HT1080 (cell line): ENCODE results near the gene SNX21. TPM values are rescaled to one million over a fixed set of nuclear protein-coding genes. Genes with fewer than 3 reads are reported as not detected.

Experiments used
- DNase-seq: peaks from one replicate; pipeline ENCODE4 v3.0.0-alpha.2; 2015; ENCODE audit warnings: low read depth
- total RNA-seq: library from RNA; depleted of rRNA; stranded (reverse); fragments of >200 nt; shearing (Covaris generic); gene quantifications from 2 replicates; pipeline ENCODE4 v1.2.3, GENCODE V29; 2014; rRNA removed

SNX21 gene
- total RNA-seq, 1 experiment from 2014 or later, result 39.6 TPM

DNA sequence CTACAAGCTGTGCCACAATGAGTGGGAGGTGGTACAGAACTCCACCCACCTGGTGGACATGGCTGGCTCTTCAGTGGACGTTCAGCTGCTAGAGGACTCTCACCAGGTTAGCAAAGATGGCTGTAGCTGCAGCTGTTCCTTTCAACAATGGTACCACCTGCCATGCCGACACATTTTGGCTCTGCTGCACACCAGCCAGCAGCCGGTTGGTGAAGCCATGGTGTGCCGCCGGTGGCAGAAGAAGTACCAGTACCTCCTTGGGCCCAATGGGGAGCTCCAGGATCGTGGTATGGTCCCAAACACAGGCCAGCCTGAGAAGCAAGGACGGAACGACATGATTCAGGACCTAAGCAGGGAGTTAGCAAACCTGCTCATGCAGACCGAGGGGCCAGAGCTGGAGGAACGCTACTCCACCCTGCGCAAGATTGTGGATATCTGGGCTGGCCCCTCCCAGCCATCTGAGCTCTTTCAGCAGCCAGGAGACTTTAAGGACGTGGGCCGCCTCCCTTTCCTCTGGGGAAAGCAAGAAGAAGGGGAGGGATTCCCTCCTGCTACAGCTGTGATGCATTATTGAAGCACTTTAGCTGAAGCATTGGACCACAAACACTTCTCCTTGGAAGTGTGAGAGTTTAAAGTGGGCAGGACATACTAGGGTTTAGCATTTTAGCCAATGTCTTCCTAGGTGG, 44.6 kb downstream of the SNX21 start:
- DNase-seq, result no peak

DNA sequence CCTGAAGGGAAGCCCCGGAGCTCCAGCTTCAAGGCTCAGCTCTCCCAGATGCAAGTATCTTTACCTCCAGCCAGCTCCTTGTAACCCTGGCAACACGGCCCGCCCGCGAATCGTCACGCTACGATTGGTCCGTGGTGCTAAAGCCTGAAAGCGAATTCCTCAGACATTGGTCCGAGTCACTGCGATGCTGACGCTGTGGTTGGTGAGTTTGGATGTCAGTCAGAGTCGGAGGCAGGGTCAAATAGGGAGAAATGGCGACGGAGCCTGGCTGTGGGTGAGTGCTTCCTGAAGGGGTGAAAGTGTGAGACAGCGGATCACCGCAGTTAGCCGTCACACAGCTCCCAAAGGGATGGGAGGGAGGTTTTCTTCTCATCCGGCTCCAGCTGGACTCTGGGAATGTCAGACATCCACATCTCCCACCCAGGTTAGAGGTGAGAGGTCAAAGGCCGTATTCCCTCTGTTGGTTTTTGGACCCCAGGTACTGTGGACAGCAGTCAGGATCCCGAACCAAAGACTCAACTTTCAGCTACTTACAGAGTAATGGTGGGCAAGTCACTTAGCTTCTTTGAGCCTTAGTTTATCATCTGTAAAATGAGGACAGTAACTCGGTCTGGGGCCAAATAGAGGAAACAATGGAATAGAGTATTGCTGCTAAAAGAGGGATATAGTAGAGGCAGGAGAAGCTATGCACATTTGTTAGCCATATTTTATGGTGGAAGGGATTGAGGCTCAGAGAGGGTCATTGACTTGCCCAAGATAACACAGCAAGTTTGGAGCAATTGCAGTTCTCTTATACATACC, 47.6 kb downstream of the SNX21 start, which contains the start of gene ZSWIM1:
Gene ZSWIM1, plus strand, starts transcription at position 240 of the 801 bp plus-strand sequence. CDS start 1,366 bp downstream, outside the sequence.
- DNase-seq, result peak; percentile 99

DNA sequence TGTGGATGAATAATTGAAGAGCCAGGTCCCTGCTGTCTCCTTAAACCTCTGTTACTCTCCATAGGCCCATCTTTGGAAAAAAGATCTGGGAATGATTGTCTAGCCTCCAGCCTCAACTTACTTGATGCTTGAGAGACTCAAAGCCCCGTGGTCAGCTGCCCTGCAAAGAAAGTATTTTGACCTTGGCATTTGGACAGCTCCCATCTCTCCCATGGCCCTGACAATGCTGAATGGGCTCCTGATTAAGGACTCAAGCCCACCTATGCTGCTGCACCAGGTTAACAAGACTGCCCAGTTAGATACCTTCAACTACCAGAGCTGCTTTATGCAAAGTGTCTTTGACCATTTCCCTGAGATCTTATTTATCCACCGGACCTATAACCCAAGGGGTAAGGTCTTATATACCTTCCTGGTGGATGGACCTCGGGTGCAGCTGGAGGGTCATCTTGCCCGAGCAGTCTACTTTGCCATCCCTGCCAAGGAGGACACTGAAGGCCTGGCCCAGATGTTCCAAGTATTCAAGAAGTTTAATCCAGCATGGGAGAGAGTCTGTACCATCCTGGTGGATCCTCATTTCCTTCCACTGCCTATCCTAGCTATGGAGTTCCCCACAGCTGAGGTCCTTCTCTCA, 49.0 kb downstream of the SNX21 start:
- no peak for DNase-seq

DNA sequence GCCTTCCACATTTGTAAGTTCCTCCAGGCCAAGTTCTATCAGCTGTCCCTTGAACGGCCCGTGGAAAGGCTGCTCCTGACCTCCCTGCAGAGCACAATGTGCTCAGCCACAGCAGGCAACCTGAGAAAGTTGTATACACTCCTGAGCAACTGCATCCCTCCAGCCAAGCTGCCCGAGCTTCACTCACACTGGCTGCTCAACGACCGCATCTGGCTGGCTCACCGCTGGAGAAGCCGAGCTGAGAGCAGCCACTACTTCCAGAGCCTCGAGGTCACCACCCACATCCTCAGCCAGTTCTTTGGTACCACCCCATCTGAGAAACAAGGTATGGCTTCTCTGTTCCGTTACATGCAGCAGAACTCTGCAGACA, 49.5 kb downstream of the SNX21 start:
- no peak for DNase-seq

DNA sequence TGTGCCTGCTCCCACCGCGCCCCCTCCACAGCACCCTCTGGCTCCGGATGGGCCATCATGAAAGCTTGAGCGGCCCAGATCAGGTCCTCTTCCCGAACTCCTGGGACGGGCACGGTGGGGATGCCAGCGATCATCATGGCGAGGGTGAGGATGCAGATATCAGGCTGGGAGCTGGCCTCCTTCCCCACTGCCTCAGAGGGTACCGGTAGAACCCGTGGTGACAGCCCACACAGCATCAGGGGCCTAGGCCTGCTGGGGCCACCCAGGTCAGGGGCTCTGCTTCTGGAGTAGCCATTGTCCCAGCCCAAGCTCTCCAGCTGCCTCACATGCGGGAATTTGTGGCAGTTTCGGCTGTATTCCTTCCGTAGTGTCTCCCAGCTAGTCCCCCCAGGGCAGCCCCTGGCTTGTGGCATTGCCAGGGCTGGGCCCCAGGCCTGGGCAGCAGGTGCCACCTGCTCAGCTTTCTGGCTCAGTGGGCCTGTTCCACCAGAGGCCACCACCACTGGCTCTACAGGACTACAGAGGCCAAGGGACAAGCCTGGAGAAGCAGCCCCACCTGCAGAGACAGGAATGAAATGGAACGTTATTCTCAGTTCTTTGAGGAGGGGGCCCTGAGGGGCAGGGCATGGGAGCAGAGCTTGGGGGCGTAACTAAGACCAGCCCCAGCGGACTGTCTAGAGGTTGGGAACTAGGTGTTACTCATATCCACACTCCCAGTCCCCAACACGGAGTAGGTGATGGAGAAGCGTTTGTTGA, 53.2 kb downstream of the SNX21 start:
- DNase-seq, result no peak

DNA sequence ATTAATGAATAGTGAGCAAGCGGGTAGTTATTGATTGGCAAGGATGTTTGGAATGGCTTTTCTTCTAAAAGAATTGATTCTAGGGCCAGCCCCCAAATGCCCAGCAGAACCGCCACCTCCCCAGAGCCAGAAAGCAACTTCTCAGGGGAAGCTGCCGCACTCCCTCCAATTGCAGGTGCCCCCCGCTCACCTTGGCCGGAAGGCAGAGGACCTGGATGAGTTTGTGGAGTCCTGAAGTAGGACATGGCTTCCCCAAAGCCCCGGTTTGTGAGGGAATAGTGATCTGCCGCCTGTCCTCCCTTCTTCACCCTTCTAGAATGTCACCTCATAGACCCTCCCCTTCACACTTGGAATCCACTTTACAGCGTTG, 53.7 kb downstream of the SNX21 start, which contains the start of gene SPATA25:
Gene SPATA25, minus strand, starts transcription at position 277 of the 370 bp plus-strand sequence. Its CDS starts 32 bp downstream, at position 245.
- no peak for DNase-seq

DNA sequence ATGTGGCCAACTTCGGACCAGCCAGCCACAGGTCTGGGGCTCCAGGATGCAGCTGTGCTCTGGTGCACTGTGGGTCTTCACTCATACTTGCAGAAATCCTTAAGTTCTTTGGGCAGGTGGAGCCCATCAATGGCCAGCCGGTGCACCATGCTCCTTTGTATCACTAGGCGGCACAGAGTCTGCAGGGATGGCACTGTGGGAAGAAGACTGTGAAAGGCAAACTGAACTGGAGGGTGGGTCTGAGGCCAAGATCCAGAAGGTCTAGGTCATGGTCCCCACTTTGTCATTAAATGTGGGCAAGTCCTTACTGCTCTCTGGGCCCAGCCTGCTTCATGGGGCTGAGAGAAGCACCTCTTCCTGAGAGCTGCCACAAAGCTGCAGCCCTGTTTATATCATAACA, 55.1 kb downstream of the SNX21 start:
- DNase-seq, result no peak

DNA sequence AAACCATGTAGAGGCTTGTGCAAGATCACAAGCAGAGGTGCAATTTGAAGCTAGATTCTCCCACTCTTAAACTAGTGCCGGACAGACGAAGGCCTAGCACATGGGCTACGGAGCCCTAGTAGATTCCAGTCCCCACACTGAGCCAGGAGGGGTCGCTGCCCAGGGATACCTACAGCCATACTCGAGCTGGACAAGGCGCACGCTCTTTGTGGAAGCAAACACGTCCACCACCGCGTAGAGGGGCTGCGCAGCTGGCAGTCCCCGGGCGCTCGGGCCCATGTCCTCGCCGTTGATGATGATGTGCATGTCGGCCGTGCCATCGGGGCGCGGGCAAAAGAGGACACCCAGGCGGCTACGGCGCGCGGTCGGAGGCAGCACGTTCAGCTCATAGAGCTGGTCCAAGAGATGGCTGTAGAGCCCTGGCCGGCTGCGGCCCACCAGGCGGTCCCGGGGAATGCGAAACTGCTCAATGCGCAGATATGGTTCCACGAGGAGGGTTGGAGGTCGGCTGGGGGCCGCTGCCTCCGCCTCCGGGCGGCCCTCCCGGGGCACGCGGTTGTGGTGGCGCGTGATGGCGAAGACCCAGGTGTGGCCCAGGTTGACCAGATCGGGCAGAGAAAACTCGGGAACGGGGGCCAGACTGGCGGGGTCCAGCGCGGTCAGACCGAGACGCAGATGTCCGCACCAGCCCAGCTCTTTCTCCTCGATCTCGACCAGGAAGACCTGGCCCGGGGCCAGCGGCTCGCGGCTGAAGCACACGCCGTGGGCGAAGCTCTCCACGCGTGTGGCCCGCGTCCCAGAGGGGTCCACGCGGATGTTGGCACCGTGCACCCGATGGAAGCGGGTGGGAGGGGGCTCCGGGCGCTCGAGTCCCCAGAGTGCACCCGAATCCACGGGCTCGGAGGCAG, 56.7 kb downstream of the SNX21 start:
- no peak for DNase-seq

DNA sequence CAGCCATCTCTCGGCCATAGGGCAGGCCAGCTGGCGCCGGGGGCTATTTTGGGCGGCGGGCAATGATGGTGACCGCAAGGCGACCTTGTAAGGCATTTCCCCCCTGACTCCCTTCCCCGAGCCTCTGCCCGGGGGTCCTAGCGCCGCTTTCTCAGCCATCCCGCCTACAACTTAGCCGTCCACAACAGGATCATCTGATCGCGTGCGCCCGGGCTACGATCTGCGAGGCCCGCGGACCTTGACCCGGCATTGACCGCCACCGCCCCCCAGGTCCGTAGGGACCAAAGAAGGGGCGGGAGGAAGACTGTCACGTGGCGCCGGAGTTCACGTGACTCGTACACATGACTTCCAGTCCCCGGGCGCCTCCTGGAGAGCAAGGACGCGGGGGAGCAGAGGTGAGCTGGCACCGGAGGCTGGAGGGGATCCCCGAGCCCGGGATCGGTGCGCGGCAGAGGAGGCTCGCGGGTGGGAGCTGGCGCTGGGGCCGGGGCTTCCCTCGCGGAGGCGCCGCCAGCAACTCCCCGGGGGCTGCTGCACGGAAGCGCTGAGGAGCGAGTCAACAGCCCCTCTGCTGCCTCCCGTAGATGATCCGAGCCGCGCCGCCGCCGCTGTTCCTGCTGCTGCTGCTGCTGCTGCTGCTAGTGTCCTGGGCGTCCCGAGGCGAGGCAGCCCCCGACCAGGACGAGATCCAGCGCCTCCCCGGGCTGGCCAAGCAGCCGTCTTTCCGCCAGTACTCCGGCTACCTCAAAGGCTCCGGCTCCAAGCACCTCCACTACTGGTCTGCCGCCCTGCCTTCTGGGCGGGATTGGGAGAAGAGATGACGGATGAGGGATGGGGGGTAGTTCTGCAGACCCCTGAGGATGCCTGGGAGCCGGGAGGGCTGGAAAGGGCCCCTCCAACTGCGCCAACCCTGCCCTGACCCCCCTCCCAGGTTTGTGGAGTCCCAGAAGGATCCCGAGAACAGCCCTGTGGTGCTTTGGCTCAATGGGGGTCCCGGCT, 57.7 kb downstream of the SNX21 start, which contains the start of the genes CTSA and NEURL2:
Gene CTSA, plus strand, starts transcription at position 351 of the 999 bp plus-strand sequence. Its CDS starts 234 bp downstream, at position 585.
Gene NEURL2, minus strand, starts transcription at position 224 of the 999 bp plus-strand sequence. Its CDS starts 217 bp downstream, at position 7.
- peak; percentile 85 for DNase-seq

DNA sequence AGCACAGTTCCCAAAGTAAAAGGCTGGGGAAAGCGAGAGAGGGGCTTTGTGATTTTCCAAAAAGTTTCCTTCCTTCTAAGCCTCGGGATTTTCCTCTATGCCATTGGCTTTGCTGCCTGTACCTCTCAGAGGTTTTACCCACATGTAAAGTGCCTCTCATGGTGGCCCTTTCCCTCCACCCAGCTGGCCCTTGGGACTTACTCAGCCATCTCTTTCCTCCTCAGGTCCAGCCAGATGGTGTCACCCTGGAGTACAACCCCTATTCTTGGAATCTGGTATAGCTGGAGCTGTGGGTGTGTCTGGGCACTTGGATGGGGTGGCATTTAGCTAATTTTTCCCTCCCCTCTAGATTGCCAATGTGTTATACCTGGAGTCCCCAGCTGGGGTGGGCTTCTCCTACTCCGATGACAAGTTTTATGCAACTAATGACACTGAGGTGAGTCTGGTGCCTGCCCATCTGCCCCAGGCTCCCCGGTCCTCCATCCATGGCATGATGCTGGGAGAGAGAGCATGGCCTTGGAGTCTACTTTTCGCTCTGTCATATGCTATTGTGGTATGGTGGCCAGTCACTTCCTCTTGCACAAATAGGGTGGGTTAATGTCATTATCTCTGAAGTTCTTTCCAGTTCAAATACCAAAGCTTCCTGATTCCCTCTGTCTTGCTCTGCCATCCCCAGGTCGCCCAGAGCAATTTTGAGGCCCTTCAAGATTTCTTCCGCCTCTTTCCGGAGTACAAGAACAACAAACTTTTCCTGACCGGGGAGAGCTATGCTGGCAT, 58.6 kb downstream of the SNX21 start:
- peak; percentile 31 for DNase-seq

Other genes with a start within 250 kb of the SNX21 start
- not detected in 2 replicates for gene WFDC10A, start 204.1 kb upstream of the SNX21 start, total RNA-seq
- not detected in 2 replicates for gene WFDC9, start 202.5 kb upstream of the SNX21 start, total RNA-seq
- not detected in 2 replicates for gene WFDC11, start 163.6 kb upstream of the SNX21 start, total RNA-seq
- not detected in 2 replicates for gene WFDC13, start 131.8 kb upstream of the SNX21 start, total RNA-seq
- 0.39 and 0.77 TPM in 2 replicates for gene WFDC10B, start 128.8 kb upstream of the SNX21 start, total RNA-seq
- not detected in 2 replicates for gene SPINT4, start 111.5 kb upstream of the SNX21 start, total RNA-seq
- gene WFDC3, start 41.9 kb upstream of the SNX21 start, total RNA-seq, result 0.31 and 3.1 TPM in 2 replicates
- gene DNTTIP1, start 41.8 kb upstream of the SNX21 start, total RNA-seq, result 63.7 and 101 TPM in 2 replicates
- 287 and 392 TPM in 2 replicates for gene UBE2C, start 21.2 kb upstream of the SNX21 start, total RNA-seq
- not detected in 2 replicates for gene TNNC2, start 6.5 kb upstream of the SNX21 start, total RNA-seq
- 38.3 and 43.1 TPM in 2 replicates for gene ACOT8, start 23.6 kb downstream of the SNX21 start, total RNA-seq
- 6.0 and 6.1 TPM in 2 replicates for gene ZSWIM3, start 23.8 kb downstream of the SNX21 start, total RNA-seq
- gene ZSWIM1, start 47.4 kb downstream of the SNX21 start, total RNA-seq, result 8.1 and 13.8 TPM in 2 replicates
- 0.33 and 0.34 TPM in 2 replicates for gene SPATA25, start 53.8 kb downstream of the SNX21 start, total RNA-seq
- 1.3 and 2.1 TPM in 2 replicates for gene NEURL2, start 57.4 kb downstream of the SNX21 start, total RNA-seq
- 84.1 and 115 TPM in 2 replicates for gene CTSA, start 57.5 kb downstream of the SNX21 start, total RNA-seq
- gene PLTP, start 78.4 kb downstream of the SNX21 start, total RNA-seq, result 0.16 TPM in 1 of 2 replicates, not detected in the other
- 12.4 and 17.7 TPM in 2 replicates for gene PCIF1, start 100.9 kb downstream of the SNX21 start, total RNA-seq
- 13.6 and 18.0 TPM in 2 replicates for gene ZNF335, start 138.4 kb downstream of the SNX21 start, total RNA-seq
- gene MMP9, start 175.1 kb downstream of the SNX21 start, total RNA-seq, result 19.4 and 24.4 TPM in 2 replicates
- gene SLC12A5, start 195.4 kb downstream of the SNX21 start, total RNA-seq, result 1.3 and 5.1 TPM in 2 replicates